H1 (cell line): ENCODE results near the gene LCOR. TPM values are rescaled to one million over a fixed set of nuclear protein-coding genes. Genes with fewer than 3 reads are reported as not detected.

ENCODE experiments used
- HDAC6 ChIP-seq: IDR thresholded peaks from one replicate; pipeline ENCODE4 v1.7.1; 2012; ENCODE audit warnings: low read depth, mild to moderate bottlenecking, inconsistent platforms, low read length, moderate library complexity
- polyA plus RNA-seq, 7 experiments: library from polyadenylated mRNA; depleted of rRNA in 3 of 7; stranded (reverse) in 5 of 7; unstranded in 2 of 7; fragments of >200 nt in 5 of 7; fragments of 200-250 nt in 2 of 7; gene quantifications; 1 replicate in 5 of 7; 2 replicates in 1 of 7; 4 replicates in 1 of 7; pipeline versions ENCODE4 v1.2.1 to v1.2.3, GENCODE V29; 2011 to 2013; ENCODE audit warnings: missing spikeins in 2 of 7, mixed read lengths in 2 of 7
- total RNA-seq: library from RNA; stranded (reverse); fragmentation: NEBNext Ultra II Directional; extraction: Animal tissue kit (Norgen Biotek cat#: 25700); gene quantifications from 2 replicates; pipeline ENCODE4 v1.2.1, GENCODE V29; 2021

The LCOR gene
- total and polyA plus RNA-seq, 2 of the 8 experiments (the other 6 are each of a cell fraction or from before 2014, with no cell fraction given), result 4.7 to 25.5 TPM

GRCh38 chr10:96902117-96902516, 70.0 kb downstream of the LCOR start (continued):
- TF ChIP-seq HDAC6, result no peak
